Mucosa of gallbladder (tissue), 1 donor: ENCODE results near the gene JAM2. TPM values are rescaled to one million over a fixed set of nuclear protein-coding genes. Genes with fewer than 3 reads are reported as not detected.

Experiments
- DNase-seq: peaks from one replicate; pipeline ENCODE4 v3.0.0-alpha.2; 2020; ENCODE audit warnings: low spot score
- total RNA-seq: library from RNA; stranded (reverse); gene quantifications from one replicate; pipeline ENCODE4 v1.2.1, GENCODE V29; 2021
- donor health status: DM: no; HTN: no; CAD: no.

Gene JAM2
- total RNA-seq, 1 donor from 2014 or later: 27.4 TPM

DNA sequence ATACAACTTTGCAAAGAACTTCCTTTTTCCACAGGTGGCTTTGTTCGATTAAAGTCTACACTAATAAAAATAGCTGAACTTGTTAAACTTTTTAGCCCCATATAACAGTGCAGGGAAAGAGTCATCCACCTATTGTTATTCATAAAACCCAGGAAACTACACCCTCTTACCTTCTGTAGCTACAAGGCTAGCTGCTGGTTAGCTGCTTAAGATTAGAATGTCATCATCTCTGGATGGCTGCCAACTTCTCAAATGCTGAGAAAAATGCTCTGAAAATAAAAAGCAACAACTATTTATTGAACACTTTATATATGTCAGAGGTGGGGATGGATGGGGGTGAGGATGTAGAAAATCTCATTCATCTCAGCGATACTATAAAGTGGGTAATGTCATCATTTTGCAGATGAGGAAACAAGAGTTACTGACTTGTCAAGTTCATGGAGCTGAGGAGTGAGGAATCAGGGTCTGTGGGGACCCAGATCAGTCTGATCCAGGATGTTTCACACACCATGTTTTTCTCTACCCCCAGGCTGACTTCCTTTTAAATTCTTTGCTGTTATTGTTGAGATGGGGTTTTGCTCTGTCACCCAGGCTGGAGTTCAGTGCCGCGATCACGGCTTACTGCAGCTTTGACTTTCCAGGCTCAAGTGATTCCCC is 78.6 kb downstream of the JAM2 start:
- DNase-seq: no peak

- DNase-seq: no peak
Measured at GRCh38 chr21:25721987-25722386, 82.9 kb downstream of the JAM2 start.

GRCh38 chr21:25722631-25723030 is 83.6 kb downstream of the JAM2 start:
- no peak for DNase-seq

DNA sequence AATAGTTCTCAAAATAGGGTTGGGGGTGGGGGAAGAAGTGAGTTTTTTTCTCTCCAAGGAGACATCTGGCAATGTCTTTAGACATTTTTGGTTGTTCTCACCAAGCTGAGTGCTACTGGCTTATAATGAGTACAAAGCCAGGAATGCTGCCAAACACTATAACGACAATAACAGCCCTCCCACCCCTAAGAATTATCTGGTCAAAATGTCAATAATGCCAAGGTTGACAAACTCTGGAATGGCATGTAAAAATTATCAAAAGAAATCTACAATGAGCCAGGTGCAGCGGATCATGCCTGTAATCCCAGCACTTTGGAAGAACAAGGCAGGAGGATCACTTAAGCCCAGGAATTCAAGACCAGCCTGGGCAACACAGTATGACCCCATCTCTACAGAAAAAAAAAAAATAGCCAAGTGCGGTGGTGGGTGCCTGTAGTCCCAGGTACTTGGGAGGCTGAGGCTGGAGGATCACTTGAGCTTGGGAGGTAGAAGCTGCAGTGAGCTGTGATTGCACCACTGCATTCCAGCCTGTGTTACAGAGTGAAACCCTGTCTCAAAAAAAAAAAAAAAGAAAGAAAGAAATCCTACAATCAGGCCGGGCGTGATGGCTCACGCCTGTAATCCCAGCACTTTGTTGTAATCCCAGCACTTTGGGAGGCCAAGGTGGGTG is 93.2 kb downstream of the JAM2 start:
- DNase-seq: no peak

- DNase-seq: no peak
Measured at GRCh38 chr21:25733859-25734653, 95.0 kb downstream of the JAM2 start.

DNA sequence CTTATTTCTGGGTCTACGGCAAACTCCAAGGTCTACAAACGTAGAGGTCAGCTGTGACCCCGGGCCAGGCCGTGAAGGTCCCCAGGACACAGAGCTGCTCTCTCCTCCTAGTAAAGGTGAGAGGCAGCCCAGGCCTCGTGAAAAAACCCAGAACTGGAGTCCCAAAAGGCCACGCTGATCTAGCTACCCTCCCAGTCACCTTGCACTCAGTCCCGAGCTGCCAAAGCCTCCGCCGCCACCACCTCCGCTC is 95.5 kb downstream of the JAM2 start:
- peak; percentile 13 for DNase-seq

DNA sequence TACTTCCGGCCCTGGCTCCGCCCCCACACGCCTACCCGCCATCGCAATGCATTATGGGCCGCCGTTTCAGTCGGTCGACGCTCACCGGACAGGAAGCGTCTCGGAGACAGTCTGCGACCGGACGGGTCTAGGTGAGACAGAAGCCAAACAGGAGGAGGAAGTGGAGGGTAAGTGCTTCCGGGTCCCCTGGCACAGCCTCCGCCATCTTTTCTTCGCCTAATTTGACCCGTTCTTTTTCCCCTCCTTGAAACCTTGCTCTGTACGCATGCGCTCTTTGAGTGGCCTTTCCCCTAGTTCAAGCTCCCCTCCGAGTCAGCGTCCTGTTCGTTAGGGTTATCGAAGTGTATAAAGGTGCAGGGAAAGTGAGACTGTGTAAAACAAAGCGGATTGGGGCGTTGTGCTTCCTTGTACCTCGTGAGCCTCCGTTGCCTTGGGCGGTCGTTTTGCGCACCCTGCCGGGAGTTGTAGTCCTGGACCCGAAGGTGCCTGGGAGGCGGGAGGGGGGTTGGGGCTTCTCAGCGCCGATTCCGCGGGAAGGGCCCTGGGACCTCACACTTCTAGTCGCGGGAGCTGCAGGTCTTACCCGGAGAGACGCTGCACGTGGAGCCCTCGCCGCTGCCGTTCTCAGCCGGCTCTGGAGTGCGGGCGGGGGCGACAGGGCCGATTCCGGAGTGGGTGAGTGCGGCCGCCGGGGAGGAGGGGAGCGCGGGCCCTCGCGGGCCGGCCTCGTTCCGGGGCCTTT is 96.0 kb downstream of the JAM2 start, which contains the start of the genes ATP5PF and GABPA:
Gene ATP5PF (minus strand): TSS at position 1 of the 742 bp plus-strand sequence. CDS start 5,110 bp downstream, outside the sequence.
Gene GABPA (plus strand): TSS at position 69 of the 742 bp plus-strand sequence. CDS start 6,627 bp downstream, outside the sequence.
- peak; percentile 98 for DNase-seq

GRCh38 chr21:25735646-25736597 is 96.9 kb downstream of the JAM2 start:
- peak; percentile 78 for DNase-seq

- DNase-seq: no peak
Measured at GRCh38 chr21:25737421-25737820, 98.4 kb downstream of the JAM2 start.

GRCh38 chr21:25742900-25743299 is 103.8 kb downstream of the JAM2 start:
- DNase-seq: no peak

- no peak for DNase-seq
Measured at GRCh38 chr21:25744854-25745253, 105.8 kb downstream of the JAM2 start.

GRCh38 chr21:25750085-25750484 is 111.0 kb downstream of the JAM2 start:
- no peak for DNase-seq

DNA sequence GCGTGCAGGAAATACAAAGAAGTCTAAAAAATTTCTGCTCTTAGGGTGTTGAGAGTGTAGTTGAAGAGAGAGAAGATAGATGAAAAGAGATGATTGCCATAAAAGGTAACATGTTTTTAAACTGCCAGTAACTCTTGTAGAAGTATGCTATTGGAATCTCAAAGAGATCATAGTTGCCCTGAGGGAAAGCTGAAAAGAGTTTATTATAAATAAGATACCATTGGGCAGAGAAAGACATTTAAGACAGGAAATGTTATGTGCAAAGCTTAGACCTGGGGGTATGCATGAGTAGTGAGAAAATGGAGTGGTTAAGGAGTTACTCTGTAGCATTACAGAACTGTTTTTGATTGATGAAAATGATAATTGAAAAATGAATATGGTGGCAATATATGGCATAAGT is 113.4 kb downstream of the JAM2 start:
- DNase-seq: no peak

- no peak for DNase-seq
Measured at GRCh38 chr21:25756190-25756932, 117.3 kb downstream of the JAM2 start.

DNA sequence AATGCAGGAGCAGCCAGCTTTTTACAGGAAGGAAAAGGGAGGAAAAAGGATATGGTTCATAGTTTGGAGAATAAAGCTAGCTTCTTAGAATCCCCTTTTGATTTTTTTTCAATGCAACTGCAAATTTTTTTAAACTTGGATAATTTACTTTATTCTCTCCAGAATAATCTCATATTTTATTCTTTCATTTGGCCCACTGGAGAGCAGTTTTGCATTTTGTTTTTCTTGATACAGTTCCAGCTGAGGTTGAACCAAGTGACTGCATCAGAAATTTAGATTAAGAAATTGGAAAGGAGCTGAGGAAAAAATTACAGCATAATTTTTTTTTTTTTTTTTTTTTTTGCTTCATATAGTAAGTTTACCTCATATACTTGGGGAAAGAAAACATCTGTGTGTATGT is 118.5 kb downstream of the JAM2 start:
- DNase-seq: no peak

- no peak for DNase-seq
Measured at GRCh38 chr21:25759573-25759972, 120.5 kb downstream of the JAM2 start.

- DNase-seq: no peak
Measured at GRCh38 chr21:25760061-25760460, 121.0 kb downstream of the JAM2 start.

- DNase-seq: no peak
Measured at GRCh38 chr21:25760677-25761076, 121.6 kb downstream of the JAM2 start.

DNA sequence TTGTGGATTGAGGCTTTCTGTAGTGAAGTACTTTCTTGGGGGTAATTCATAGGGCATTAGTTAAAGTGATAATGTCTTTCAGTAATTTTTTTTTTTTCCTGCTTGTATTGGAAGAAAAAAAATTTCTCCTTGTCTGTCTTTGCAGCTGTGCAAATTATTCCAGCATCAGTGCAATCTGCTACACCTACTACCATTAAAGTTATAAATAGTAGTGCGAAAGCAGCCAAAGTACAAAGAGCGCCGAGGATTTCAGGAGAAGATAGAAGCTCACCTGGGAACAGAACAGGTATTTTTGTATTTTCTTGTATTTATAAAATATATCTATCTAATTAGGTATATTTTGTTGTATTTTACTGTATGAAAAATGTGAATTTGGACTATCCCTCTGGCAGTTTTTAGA is 125.0 kb downstream of the JAM2 start:
- DNase-seq: no peak
